IMR-90 (cell line): ENCODE measurements around the gene KLHL41. TPM values are rescaled to one million over a fixed set of nuclear protein-coding genes. Genes with fewer than 3 reads are reported as not detected.

Source experiments
- ATAC-seq: fragments of 200-7000 bp; cut with Tn5 transposase; 2 replicates; pipeline ENCODE4 v1.9.1; 2020; ENCODE audit warnings: low read depth, mild to moderate bottlenecking, moderate library complexity
- BruUV-seq: library from RNA; stranded (reverse); fragments of 400-500 nt; replicated peaks from 2 replicates; lab custom pipeline; 2021; lab: Mats Ljungman, UMichigan
- CTCF ChIA-PET: fragments of 300-600 bp; formaldehyde crosslinking; extraction: SDS; loops from one replicate; lab custom pipeline; 2021; ENCODE audit warnings: antibody characterized with exemption; lab: Yijun Ruan, JAX
- POLR2A ChIA-PET: fragments of 300-600 bp; sonication (Branson Sonifier 250); formaldehyde crosslinking; loops from one replicate; lab custom pipeline; 2022; ENCODE audit warnings: antibody characterized with exemption; ENCODE audit not compliant: unreplicated experiment; lab: Charles Lee
- DNase-seq: peaks from one replicate; pipeline ENCODE4 v3.0.0; 2013
- H2AFZ ChIP-seq: replicated peaks from 2 replicates; pipeline ENCODE3; 2013; ENCODE audit warnings: low read length, mild to moderate bottlenecking; ENCODE audit not compliant: poor library complexity
- H2AK5ac ChIP-seq: 2 replicates; pipeline ENCODE4 v1.6.1; 2013; ENCODE audit warnings: low read depth, low read length, inconsistent platforms
- H2AK9ac ChIP-seq: replicated peaks from 2 replicates; pipeline ENCODE3; 2013; ENCODE audit warnings: mild to moderate bottlenecking, low read depth, low read length, moderate library complexity; ENCODE audit not compliant: poor library complexity
- H2BK120ac ChIP-seq: 2 replicates; pipeline ENCODE4 v1.6.1; 2013; ENCODE audit warnings: low read depth, low read length, inconsistent platforms
- H2BK15ac ChIP-seq: 3 replicates; pipeline ENCODE4 v1.6.1; 2013; ENCODE audit warnings: low read depth, low read length, inconsistent platforms
- H2BK20ac ChIP-seq: 2 replicates; pipeline ENCODE4 v1.6.1; 2013; ENCODE audit warnings: low read depth, mild to moderate bottlenecking, inconsistent platforms, low read length, moderate library complexity
- H2BK5ac ChIP-seq: 2 replicates; pipeline ENCODE4 v1.6.1; 2013; ENCODE audit warnings: mild to moderate bottlenecking, low read depth, low read length, inconsistent platforms; ENCODE audit not compliant: poor library complexity, severe bottlenecking
- H3K14ac ChIP-seq: replicated peaks from 2 replicates; pipeline ENCODE4 v1.6.1; 2013; ENCODE audit warnings: low read depth, low read length, inconsistent platforms
- H3K18ac ChIP-seq: 2 replicates; pipeline ENCODE4 v1.6.1; 2013; ENCODE audit warnings: low read depth, low read length, control low read depth
- H3K23ac ChIP-seq: 2 replicates; pipeline ENCODE4 v1.6.1; 2013; ENCODE audit warnings: low read depth, low read length, inconsistent platforms
- H3K27ac ChIP-seq: 2 replicates; pipeline ENCODE4 v1.5.1; 2013; ENCODE audit warnings: mild to moderate bottlenecking, control low read depth, low read length; ENCODE audit not compliant: insufficient read depth
- H3K27me3 ChIP-seq: 2 replicates; pipeline ENCODE4 v1.6.1; 2013; ENCODE audit warnings: low read length; ENCODE audit not compliant: control insufficient read depth, insufficient read depth
- H3K36me3 ChIP-seq: 2 replicates; pipeline ENCODE4 v1.6.1; 2013; ENCODE audit warnings: low read length, mixed read lengths; ENCODE audit not compliant: control insufficient read depth, insufficient read depth
- H3K4ac ChIP-seq: 2 replicates; pipeline ENCODE4 v1.6.1; 2013; ENCODE audit warnings: low read depth, low read length, inconsistent platforms
- H3K4me1 ChIP-seq: 2 replicates; pipeline ENCODE4 v1.6.1; 2013; ENCODE audit warnings: low read length, mixed read lengths; ENCODE audit not compliant: control insufficient read depth, insufficient read depth
- H3K4me2 ChIP-seq: 2 replicates; pipeline ENCODE4 v1.6.1; 2013; ENCODE audit warnings: low read depth, mild to moderate bottlenecking, control low read depth, low read length, moderate library complexity
- H3K4me3 ChIP-seq: 2 replicates; pipeline ENCODE4 v1.5.1; 2013; ENCODE audit warnings: low read depth, mild to moderate bottlenecking, control low read depth, low read length, moderate library complexity; ENCODE audit not compliant: insufficient read depth
- H3K56ac ChIP-seq: 2 replicates; pipeline ENCODE4 v1.6.1; 2013; ENCODE audit warnings: low read length, inconsistent platforms; ENCODE audit not compliant: insufficient read depth; ENCODE audit errors: extremely low read depth
- H3K79me1 ChIP-seq, 2 experiments: 2 replicates each; pipeline ENCODE4 v1.6.1; 2013; ENCODE audit warnings: low read length in 2 of 2, inconsistent platforms in 1 of 2, low read depth in 1 of 2
- H3K9ac ChIP-seq: 2 replicates; pipeline ENCODE4 v1.6.1; 2013; ENCODE audit warnings: low read depth, low read length, control low read depth
- H3K9me1 ChIP-seq: 2 replicates; pipeline ENCODE4 v1.6.1; 2013; ENCODE audit warnings: low read length, inconsistent platforms; ENCODE audit not compliant: insufficient read depth
- H3K9me3 ChIP-seq: 2 replicates; pipeline ENCODE4 v1.6.1; 2013; ENCODE audit warnings: low read length; ENCODE audit not compliant: control insufficient read depth, insufficient read depth
- H4K20me1 ChIP-seq: 2 replicates; pipeline ENCODE4 v1.6.1; 2013; ENCODE audit warnings: low read length, inconsistent platforms; ENCODE audit not compliant: insufficient read depth
- H4K5ac ChIP-seq: 2 replicates; pipeline ENCODE4 v1.6.1; 2013; ENCODE audit warnings: mild to moderate bottlenecking, low read depth, low read length, control low read depth
- H4K8ac ChIP-seq, 2 experiments: 2 replicates each; pipeline ENCODE4 v1.6.1; 2013; ENCODE audit warnings: low read depth in 2 of 2, low read length in 2 of 2, control low read depth in 1 of 2, inconsistent platforms in 1 of 2
- H4K91ac ChIP-seq: 2 replicates; pipeline ENCODE4 v1.6.1; 2013; ENCODE audit warnings: low read depth, low read length, inconsistent platforms; ENCODE audit not compliant: insufficient read depth
- CHD1 ChIP-seq: IDR thresholded peaks from 2 replicates; pipeline ENCODE4 v1.6.1; 2012; ENCODE audit warnings: low read depth, low read length, improper control_type of control experiment
- CTCF ChIP-seq: conservative IDR thresholded peaks from 2 replicates; pipeline ENCODE4 v1.5.1; 2012; ENCODE audit warnings: mild to moderate bottlenecking, low read depth, low read length, improper control_type of control experiment
- ELK1 ChIP-seq: fragments of 150-350 bp; IDR thresholded peaks from 2 replicates; pipeline ENCODE4 v1.6.1; 2016; ENCODE audit warnings: low read depth, mild to moderate bottlenecking, low read length, moderate library complexity, borderline replicate concordance
- FOS ChIP-seq: fragments of 150-350 bp; IDR thresholded peaks from 2 replicates; pipeline ENCODE4 v1.6.1; 2016; ENCODE audit warnings: low read depth, low read length
- MAFK ChIP-seq: IDR thresholded peaks from 2 replicates; pipeline ENCODE4 v1.6.1; 2012; ENCODE audit warnings: low read depth, low read length, improper control_type of control experiment
- MAZ ChIP-seq: IDR thresholded peaks from 2 replicates; pipeline ENCODE4 v1.6.1; 2012; ENCODE audit warnings: low read depth, mild to moderate bottlenecking, low read length, improper control_type of control experiment, moderate library complexity, borderline replicate concordance
- POLR2A ChIP-seq: IDR thresholded peaks from 2 replicates; pipeline ENCODE4 v1.6.1; 2012; ENCODE audit warnings: mild to moderate bottlenecking, low read depth, low read length
- RAD21 ChIP-seq: IDR thresholded peaks from 2 replicates; pipeline ENCODE4 v1.6.1; 2012; ENCODE audit warnings: low read length, improper control_type of control experiment
- RCOR1 ChIP-seq: IDR thresholded peaks from 2 replicates; pipeline ENCODE4 v1.6.1; 2012; ENCODE audit warnings: mild to moderate bottlenecking, low read length, improper control_type of control experiment; ENCODE audit not compliant: insufficient replicate concordance
- RFX5 ChIP-seq: IDR thresholded peaks from 2 replicates; pipeline ENCODE4 v1.8.0; 2012; ENCODE audit warnings: low read depth, mild to moderate bottlenecking, low read length, moderate library complexity
- SMC3 ChIP-seq: fragments of 150-350 bp; IDR thresholded peaks from 2 replicates; pipeline ENCODE4 v1.6.1; 2016; ENCODE audit warnings: low read depth, mild to moderate bottlenecking, antibody characterized with exemption, low read length, moderate library complexity
- USF2 ChIP-seq: fragments of 150-350 bp; IDR thresholded peaks from 2 replicates; pipeline ENCODE4 v1.6.1; 2017; ENCODE audit warnings: mild to moderate bottlenecking, antibody characterized with exemption, low read length, low read depth
- WGBS, 2 experiments: methylation state at CpG; one replicate each; pipeline versions ENCODE4 v1.1.5 to v1.1.7; 2013; ENCODE audit warnings: missing lambda C conversion rate in 2 of 2; ENCODE audit not compliant: insufficient read length in 1 of 2; ENCODE audit errors: extremely low coverage in 2 of 2; 5-methylcytosine and 5-hydroxymethylcytosine counted together
- dilution Hi-C: fragments of 300-500 bp; cut with HindIII; formaldehyde crosslinking; loops from one replicate; pipeline ENCODE4 v1.14.3; 2018; ENCODE audit warnings: low sequenced_read_pairs; ENCODE audit not compliant: unreplicated experiment
- in situ Hi-C: fragments of 300-500 bp; cut with MboI; formaldehyde crosslinking; loops from 3 replicates; pipeline ENCODE4 v1.14.3; 2019; ENCODE audit warnings: low sequenced_read_pairs, inconsistent platforms, mixed read lengths
- intact Hi-C: fragments of 100-400 bp; cut with micrococcal nuclease; formaldehyde crosslinking; loops from 2 replicates; pipeline ENCODE4 v1.10.0; 2022
- polyA plus RNA-seq, 3 experiments: library from polyadenylated mRNA; depleted of rRNA; stranded (reverse); fragments of >200 nt; gene quantifications; 2 replicates each; pipeline ENCODE4 v1.2.3, GENCODE V29; 2012; ENCODE audit warnings: low replicate concordance in 1 of 3
- total RNA-seq: library from RNA; depleted of rRNA; stranded (reverse); fragments of >200 nt; gene quantifications from 2 replicates; pipeline ENCODE4 v1.2.3, GENCODE V29; 2012

Gene KLHL41
- total and polyA plus RNA-seq, 2 of the 4 experiments (the other 2 are of a cell fraction) = 0.10 to 0.18 TPM

- TF ChIP-seq RAD21 = no peak
- no peak for TF ChIP-seq USF2
- no peak for TF ChIP-seq FOS
- TF ChIP-seq POLR2A = no peak
- no peak for TF ChIP-seq MAZ
- TF ChIP-seq CTCF = no peak
- no peak for TF ChIP-seq MAFK
- no peak for TF ChIP-seq RCOR1
- no peak for TF ChIP-seq CHD1
- TF ChIP-seq ELK1 = no peak
- no peak for TF ChIP-seq RFX5
- no peak for TF ChIP-seq SMC3
- H4K5ac ChIP-seq = no peak overlapping the region
- H4K91ac ChIP-seq = no peak overlapping the region
- intact Hi-C loops = no loop called here
- DNase-seq = no peak
- no peak overlapping the region for H3K4me2 ChIP-seq
- H2AK9ac ChIP-seq = no peak overlapping the region
- H2BK5ac ChIP-seq = no peak overlapping the region
- H2AK5ac ChIP-seq = no peak overlapping the region
- WGBS, 2 experiments = no CpG with 5 or more reads among the region's 3 CpGs
- no peak overlapping the region for H3K27ac ChIP-seq
- no peak overlapping the region for H3K4me3 ChIP-seq
- no TSS peak for BruUV-seq
- H3K23ac ChIP-seq = no peak overlapping the region
- no peak overlapping the region for H2BK120ac ChIP-seq
- H3K27me3 ChIP-seq = no peaks in the 10 kb centered on the region
- no peaks in the 10 kb centered on the region for H4K20me1 ChIP-seq
- dilution Hi-C loops = no loop called here
- in situ Hi-C loops = no loop called here
- H3K14ac ChIP-seq = no peak overlapping the region
- H2BK15ac ChIP-seq = 0 out of 3 replicates have a peak overlapping the region, but pooled peaks have one; percentile 22
- ATAC-seq = no peak
- H3K18ac ChIP-seq = no peak overlapping the region
- no peaks in the 10 kb centered on the region for H3K9me3 ChIP-seq
- POLR2A ChIA-PET = no interaction called here
- peaks cover 5% of the 10 kb centered on the region; the same call in 1 of the 2 replicates for H3K9me1 ChIP-seq
- H3K56ac ChIP-seq = no peak overlapping the region
- H3K4me1 ChIP-seq = peaks cover 2% of the 10 kb centered on the region; the same call in 1 of the 2 replicates
- H3K36me3 ChIP-seq = no peaks in the 10 kb centered on the region
- no peaks in the 10 kb centered on the region for H3K79me1 ChIP-seq
- no peak overlapping the region for H2AFZ ChIP-seq
- no peak overlapping the region for H4K8ac ChIP-seq
- H3K9ac ChIP-seq = no peak overlapping the region
- no peak overlapping the region for H3K4ac ChIP-seq
- no peak overlapping the region for H2BK20ac ChIP-seq
- CTCF ChIA-PET = no interaction called here
These were observed 4.4 kb downstream of the KLHL41 start for GRCh38 chr2:169513926-169514325.
